Measurements from ENCODE around the gene ZNF440. TPM values are rescaled to one million over a fixed set of nuclear protein-coding genes. Genes with fewer than 3 reads are reported as not detected.
"Not testable (repeated sequence)": the region's sequence is repeated elsewhere in the genome, so short reads cannot be mapped to it uniquely, and the experiment has no call there.

The ZNF440 gene
- total RNA-seq = 40.5 TPM
- polyA plus RNA-seq = 6.6 TPM

GRCh38 chr19:11814029-11814699 is at the start of gene ZNF440:
ZNF440 (plus strand) TSS chr19:11814273; CDS start chr19:11814448, 175 bp downstream.
- no peaks in the 10 kb centered on the region for H3K4me1 ChIP-seq (ENCODE audit: insufficient read depth)
- H3K36me3 ChIP-seq (ENCODE audit: insufficient read depth) = no peaks in the 10 kb centered on the region
- DNase-seq (ENCODE audit: extremely low spot score) = peak; percentile 90
- H3K4me3 ChIP-seq (ENCODE audit: low read depth, low read length) = peak within 1 kb of the TSS; percentile 83
- peak within 1 kb of the TSS; percentile 95 for H3K27ac ChIP-seq (ENCODE audit: low read depth)
- WGBS = under 1% methylated on average over 55 of the region's 55 CpGs

GRCh38 chr19:11766597-11767591 is 47.2 kb upstream of the ZNF440 start, which contains the start of gene ZNF441:
ZNF441 (plus strand) TSS chr19:11767000; CDS start chr19:11767194, 194 bp downstream.
- peak within 1 kb of the TSS; percentile 69 for H3K4me3 ChIP-seq (ENCODE audit: low read depth, low read length)
- peak within 1 kb of the TSS; percentile 89 for H3K27ac ChIP-seq (ENCODE audit: low read depth)
- no peaks in the 10 kb centered on the region for H3K36me3 ChIP-seq (ENCODE audit: insufficient read depth)
- peak; percentile 92 for DNase-seq (ENCODE audit: extremely low spot score)
- no peaks in the 10 kb centered on the region for H3K4me1 ChIP-seq (ENCODE audit: insufficient read depth)
- under 1% methylated on average over 61 of the region's 61 CpGs for WGBS

- no peak for DNase-seq (ENCODE audit: extremely low spot score)
- WGBS = 1% methylated on average over 20 of the region's 20 CpGs
Measured at GRCh38 chr19:11767633-11768133, 46.4 kb upstream of the ZNF440 start.

GRCh38 chr19:11769995-11770394 is 44.1 kb upstream of the ZNF440 start:
- no peak overlapping the region for H3K27ac ChIP-seq (ENCODE audit: low read depth)
- WGBS = 95% methylated on average over 4 of the region's 4 CpGs
- H3K4me1 ChIP-seq (ENCODE audit: insufficient read depth) = no peaks in the 10 kb centered on the region
- no peaks in the 10 kb centered on the region for H3K36me3 ChIP-seq (ENCODE audit: insufficient read depth)
- no peak overlapping the region for H3K4me3 ChIP-seq (ENCODE audit: low read depth, low read length)
- no peak for DNase-seq (ENCODE audit: extremely low spot score)

More at GRCh38 chr19:11767633-11768133, 46.4 kb upstream of the ZNF440 start:
- Histone ChIP-seq H3K4me3 (ENCODE audit: low read depth, low read length) (peak overlapping the region; percentile 69), H3K27ac (ENCODE audit: low read depth) (peak overlapping the region; percentile 89), H3K36me3 (ENCODE audit: insufficient read depth) (no peaks in the 10 kb centered on the region), H3K4me1 (ENCODE audit: insufficient read depth) (no peaks in the 10 kb centered on the region)

GRCh38 chr19:11771520-11771919 is 42.6 kb upstream of the ZNF440 start:
- not testable (repeated sequence) for H3K36me3 ChIP-seq (ENCODE audit: insufficient read depth); H3K4me3 ChIP-seq (ENCODE audit: low read depth, low read length); DNase-seq (ENCODE audit: extremely low spot score); H3K27ac ChIP-seq (ENCODE audit: low read depth); H3K4me1 ChIP-seq (ENCODE audit: insufficient read depth)
- WGBS = 74% methylated on average over 11 of the region's 11 CpGs

- H3K4me3 ChIP-seq (ENCODE audit: low read depth, low read length); H3K4me1 ChIP-seq (ENCODE audit: insufficient read depth); H3K27ac ChIP-seq (ENCODE audit: low read depth); DNase-seq (ENCODE audit: extremely low spot score): not testable (repeated sequence)
- WGBS = 99% methylated on average over 11 of the region's 11 CpGs
- H3K36me3 ChIP-seq (ENCODE audit: insufficient read depth) = peaks cover 19% of the 10 kb centered on the region
Measured at GRCh38 chr19:11776669-11777068, 37.4 kb upstream of the ZNF440 start.

- WGBS = 99% methylated on average over 7 of the region's 7 CpGs
- Histone ChIP-seq H3K27ac (ENCODE audit: low read depth) (no peak overlapping the region), H3K36me3 (ENCODE audit: insufficient read depth) (peaks cover 19% of the 10 kb centered on the region), H3K4me1 (ENCODE audit: insufficient read depth) (no peaks in the 10 kb centered on the region), H3K4me3 (ENCODE audit: low read depth, low read length) (no peak overlapping the region)
- DNase-seq (ENCODE audit: extremely low spot score) = no peak
Measured at GRCh38 chr19:11780431-11781020, 33.5 kb upstream of the ZNF440 start.

GRCh38 chr19:11781295-11782057 is 32.6 kb upstream of the ZNF440 start:
- no peak for DNase-seq (ENCODE audit: extremely low spot score)
- Histone ChIP-seq H3K4me1 (ENCODE audit: insufficient read depth) (no peaks in the 10 kb centered on the region), H3K36me3 (ENCODE audit: insufficient read depth) (peaks cover 19% of the 10 kb centered on the region), H3K27ac (ENCODE audit: low read depth) (no peak overlapping the region), H3K4me3 (ENCODE audit: low read depth, low read length) (no peak overlapping the region)
- 98% methylated on average over 5 of the region's 5 CpGs for WGBS

GRCh38 chr19:11783767-11784166 is 30.3 kb upstream of the ZNF440 start:
- H3K36me3 ChIP-seq (ENCODE audit: insufficient read depth) = peaks cover 16% of the 10 kb centered on the region
- H3K27ac ChIP-seq (ENCODE audit: low read depth) = no peak overlapping the region
- H3K4me1 ChIP-seq (ENCODE audit: insufficient read depth) = no peaks in the 10 kb centered on the region
- no peak for DNase-seq (ENCODE audit: extremely low spot score)
- no peak overlapping the region for H3K4me3 ChIP-seq (ENCODE audit: low read depth, low read length)
- 99% methylated on average over 1 of the region's 1 CpG for WGBS

- no peak for DNase-seq (ENCODE audit: extremely low spot score)
- Histone ChIP-seq H3K4me3 (ENCODE audit: low read depth, low read length) (no peak overlapping the region), H3K4me1 (ENCODE audit: insufficient read depth) (no peaks in the 10 kb centered on the region), H3K36me3 (ENCODE audit: insufficient read depth) (peaks cover 14% of the 10 kb centered on the region), H3K27ac (ENCODE audit: low read depth) (no peak overlapping the region)
- 97% methylated on average over 3 of the region's 3 CpGs for WGBS
Measured at GRCh38 chr19:11784356-11784755, 29.7 kb upstream of the ZNF440 start.

GRCh38 chr19:11787536-11787935 is 26.5 kb upstream of the ZNF440 start:
- WGBS = 76% methylated on average over 3 of the region's 3 CpGs
- no peaks in the 10 kb centered on the region for H3K4me1 ChIP-seq (ENCODE audit: insufficient read depth)
- H3K4me3 ChIP-seq (ENCODE audit: low read depth, low read length) = no peak overlapping the region
- no peak overlapping the region for H3K27ac ChIP-seq (ENCODE audit: low read depth)
- no peak for DNase-seq (ENCODE audit: extremely low spot score)
- no peaks in the 10 kb centered on the region for H3K36me3 ChIP-seq (ENCODE audit: insufficient read depth)

- Histone ChIP-seq H3K4me3 (ENCODE audit: low read depth, low read length) (no peak overlapping the region), H3K36me3 (ENCODE audit: insufficient read depth) (no peaks in the 10 kb centered on the region), H3K4me1 (ENCODE audit: insufficient read depth) (no peaks in the 10 kb centered on the region), H3K27ac (ENCODE audit: low read depth) (no peak overlapping the region)
- no peak for DNase-seq (ENCODE audit: extremely low spot score)
Measured at GRCh38 chr19:11792942-11793341, 21.1 kb upstream of the ZNF440 start.

- Histone ChIP-seq H3K4me1 (ENCODE audit: insufficient read depth) (no peaks in the 10 kb centered on the region), H3K4me3 (ENCODE audit: low read depth, low read length) (no peak overlapping the region), H3K27ac (ENCODE audit: low read depth) (no peak overlapping the region), H3K36me3 (ENCODE audit: insufficient read depth) (no peaks in the 10 kb centered on the region)
- peak; percentile 72 for DNase-seq (ENCODE audit: extremely low spot score)
- WGBS = 5% methylated on average over 8 of the region's 8 CpGs
Measured at GRCh38 chr19:11797491-11797890, 16.6 kb upstream of the ZNF440 start.
